Measurements from ENCODE around the gene CHP1.

- TF ChIP-seq, protein P1, sequence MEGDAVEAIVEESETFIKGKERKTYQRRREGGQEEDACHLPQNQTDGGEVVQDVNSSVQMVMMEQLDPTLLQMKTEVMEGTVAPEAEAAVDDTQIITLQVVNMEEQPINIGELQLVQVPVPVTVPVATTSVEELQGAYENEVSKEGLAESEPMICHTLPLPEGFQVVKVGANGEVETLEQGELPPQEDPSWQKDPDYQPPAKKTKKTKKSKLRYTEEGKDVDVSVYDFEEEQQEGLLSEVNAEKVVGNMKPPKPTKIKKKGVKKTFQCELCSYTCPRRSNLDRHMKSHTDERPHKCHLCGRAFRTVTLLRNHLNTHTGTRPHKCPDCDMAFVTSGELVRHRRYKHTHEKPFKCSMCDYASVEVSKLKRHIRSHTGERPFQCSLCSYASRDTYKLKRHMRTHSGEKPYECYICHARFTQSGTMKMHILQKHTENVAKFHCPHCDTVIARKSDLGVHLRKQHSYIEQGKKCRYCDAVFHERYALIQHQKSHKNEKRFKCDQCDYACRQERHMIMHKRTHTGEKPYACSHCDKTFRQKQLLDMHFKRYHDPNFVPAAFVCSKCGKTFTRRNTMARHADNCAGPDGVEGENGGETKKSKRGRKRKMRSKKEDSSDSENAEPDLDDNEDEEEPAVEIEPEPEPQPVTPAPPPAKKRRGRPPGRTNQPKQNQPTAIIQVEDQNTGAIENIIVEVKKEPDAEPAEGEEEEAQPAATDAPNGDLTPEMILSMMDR (conservative IDR thresholded peaks at IDR 0.05; ENCODE audit: low read depth, low read length) = no peak
- no peak for TF ChIP-seq EZH2 (IDR thresholded peaks at IDR 0.05; ENCODE audit: borderline replicate concordance, low read depth, low read length, poor library complexity, severe bottlenecking)
Observed at GRCh38 chr15:41218851-41219250, 12.2 kb upstream of the CHP1 start.

Measured in A673 (cell line).